Tibial nerve (tissue), 4 donors: ENCODE results near the gene RAET1E. TPM values are rescaled to one million over a fixed set of nuclear protein-coding genes. Genes with fewer than 3 reads are reported as not detected.

Experiments
- DNase-seq, 2 donors: peaks; one replicate each; pipeline ENCODE4 v3.0.0-alpha.2; 2019; ENCODE audit warnings: low spot score in 2 of 2
- H3K27ac ChIP-seq, 4 donors: fragments of 200-600 bp; sonication (generic) in 3 of 4; one replicate each; pipeline ENCODE4 v1.5.1; 2017 to 2019; ENCODE audit warnings: mild to moderate bottlenecking in 1 of 4
- H3K27me3 ChIP-seq, 2 donors: fragments of 200-600 bp; sonication (generic) in 1 of 2; one replicate each; pipeline versions ENCODE4 v1.5.1 to v1.6.0; 2017 to 2019
- H3K36me3 ChIP-seq, 3 donors: fragments of 200-600 bp; sonication (generic); one replicate each; pipeline ENCODE4 v1.5.1; 2018 to 2019
- H3K4me1 ChIP-seq, 4 donors: fragments of 200-600 bp; sonication (generic) in 3 of 4; one replicate each; pipeline ENCODE4 v1.5.1; 2017 to 2019
- H3K4me3 ChIP-seq, 4 donors: fragments of 200-600 bp; sonication (generic) in 3 of 4; one replicate each; pipeline ENCODE4 v1.5.1; 2017 to 2019; ENCODE audit warnings: mild to moderate bottlenecking in 1 of 4, moderate library complexity in 1 of 4
- H3K9me3 ChIP-seq, 4 donors: fragments of 200-600 bp; sonication (generic) in 3 of 4; one replicate each; pipeline ENCODE4 v1.5.1; 2017 to 2019
- EP300 ChIP-seq, 2 donors: sonication (generic); formaldehyde crosslinking; IDR thresholded peaks; one replicate each; pipeline ENCODE4 v1.6.1; 2017; ENCODE audit warnings: antibody characterized with exemption in 2 of 2, mild to moderate bottlenecking in 1 of 2
- POLR2A ChIP-seq, 2 donors: fragments of 450-650 bp; IDR thresholded peaks; one replicate each; pipeline ENCODE4 v1.6.1; 2017; ENCODE audit warnings: antibody characterized with exemption in 2 of 2, mild to moderate bottlenecking in 2 of 2, moderate library complexity in 2 of 2
- WGBS, 2 donors: methylation state at CpG; one replicate each; pipeline ENCODE4 v1.1.5; 2018; 5-methylcytosine and 5-hydroxymethylcytosine counted together
- total RNA-seq, 4 donors: library from RNA; depleted of rRNA; stranded (reverse); fragments of >200 nt; gene quantifications; one replicate each; pipeline ENCODE4 v1.1.0, GENCODE V29; 2016
- TF ChIP-seq, protein P1 (sequence below), 5 experiments: fragments of 200-600 bp in 3 of 5; fragments of 450-650 bp in 2 of 5; sonication (generic) in 3 of 5; IDR thresholded peaks; one replicate each; pipeline ENCODE4 v1.5.1; 2016 to 2019; ENCODE audit warnings: antibody characterized with exemption in 5 of 5, mild to moderate bottlenecking in 3 of 5, moderate library complexity in 2 of 5

Gene RAET1E
- total RNA-seq, 4 donors from 2014 or later = 0.30 to 1.6 (median 0.44) TPM; not detected in 1

DNA sequence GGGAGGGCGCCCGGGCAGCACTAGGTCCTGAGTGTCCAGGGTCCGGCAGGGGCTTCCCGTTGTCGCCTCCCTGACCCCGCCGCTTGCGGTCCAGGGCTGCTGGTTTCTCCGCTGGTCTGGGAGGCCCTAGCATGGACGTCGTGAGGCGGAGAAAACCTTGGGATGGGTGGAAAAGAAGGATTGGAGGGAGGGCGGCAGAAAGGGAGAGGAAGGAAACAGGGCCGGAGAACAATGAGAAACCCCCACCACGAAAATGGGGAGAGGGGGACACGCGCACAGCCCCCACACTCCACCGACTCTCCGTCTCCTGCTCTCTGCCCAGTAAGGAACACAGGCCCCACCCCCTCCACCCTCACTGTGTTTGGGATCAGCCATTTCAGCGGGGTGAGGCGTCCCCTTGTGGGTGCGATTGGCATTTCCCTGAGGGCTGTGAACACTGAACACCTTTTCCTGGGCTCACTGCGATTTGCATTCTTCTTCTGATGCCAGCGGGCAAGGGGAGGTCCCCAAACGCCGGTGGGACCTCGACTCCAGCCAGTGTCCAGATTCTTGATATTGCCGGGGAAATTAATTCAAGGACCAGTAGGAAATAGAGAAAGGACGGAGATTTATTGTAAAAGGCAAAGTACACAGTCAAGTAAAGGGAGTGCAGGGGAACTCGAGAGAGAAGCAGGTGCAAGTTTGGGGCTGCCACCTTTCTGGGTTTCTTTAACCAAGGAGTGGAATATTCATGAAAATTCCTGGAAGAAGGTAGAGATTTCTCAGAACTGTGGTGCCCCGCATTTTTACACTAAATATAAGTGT, 28.3 kb upstream of the RAET1E start:
- peaks cover 0 to 80% of the 10 kb centered on the region in 2 donors for H3K27me3 ChIP-seq
- peak; percentile 85 to 96 for DNase-seq
- peaks cover 0 to 32% (median 13%) of the 10 kb centered on the region in 4 donors for H3K4me1 ChIP-seq
- H3K27ac ChIP-seq = peak overlapping the region in 2 of 4 donors; percentile 42 to 43
- TF ChIP-seq POLR2A (IDR thresholded peaks at IDR 0.05) = no peak
- TF ChIP-seq EP300 (IDR thresholded peaks at IDR 0.05) = no peak
- TF ChIP-seq, protein P1, sequence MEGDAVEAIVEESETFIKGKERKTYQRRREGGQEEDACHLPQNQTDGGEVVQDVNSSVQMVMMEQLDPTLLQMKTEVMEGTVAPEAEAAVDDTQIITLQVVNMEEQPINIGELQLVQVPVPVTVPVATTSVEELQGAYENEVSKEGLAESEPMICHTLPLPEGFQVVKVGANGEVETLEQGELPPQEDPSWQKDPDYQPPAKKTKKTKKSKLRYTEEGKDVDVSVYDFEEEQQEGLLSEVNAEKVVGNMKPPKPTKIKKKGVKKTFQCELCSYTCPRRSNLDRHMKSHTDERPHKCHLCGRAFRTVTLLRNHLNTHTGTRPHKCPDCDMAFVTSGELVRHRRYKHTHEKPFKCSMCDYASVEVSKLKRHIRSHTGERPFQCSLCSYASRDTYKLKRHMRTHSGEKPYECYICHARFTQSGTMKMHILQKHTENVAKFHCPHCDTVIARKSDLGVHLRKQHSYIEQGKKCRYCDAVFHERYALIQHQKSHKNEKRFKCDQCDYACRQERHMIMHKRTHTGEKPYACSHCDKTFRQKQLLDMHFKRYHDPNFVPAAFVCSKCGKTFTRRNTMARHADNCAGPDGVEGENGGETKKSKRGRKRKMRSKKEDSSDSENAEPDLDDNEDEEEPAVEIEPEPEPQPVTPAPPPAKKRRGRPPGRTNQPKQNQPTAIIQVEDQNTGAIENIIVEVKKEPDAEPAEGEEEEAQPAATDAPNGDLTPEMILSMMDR (IDR thresholded peaks at IDR 0.05) = peak; percentile 83 to 94 (median 93)
- WGBS, 2 donors = 3% methylated on average over 31 of the region's 31 CpGs
- H3K36me3 ChIP-seq = no peaks in the 10 kb centered on the region
- H3K9me3 ChIP-seq = no peaks in the 10 kb centered on the region
- peak overlapping the region; percentile 31 to 53 (median 48) for H3K4me3 ChIP-seq

DNA sequence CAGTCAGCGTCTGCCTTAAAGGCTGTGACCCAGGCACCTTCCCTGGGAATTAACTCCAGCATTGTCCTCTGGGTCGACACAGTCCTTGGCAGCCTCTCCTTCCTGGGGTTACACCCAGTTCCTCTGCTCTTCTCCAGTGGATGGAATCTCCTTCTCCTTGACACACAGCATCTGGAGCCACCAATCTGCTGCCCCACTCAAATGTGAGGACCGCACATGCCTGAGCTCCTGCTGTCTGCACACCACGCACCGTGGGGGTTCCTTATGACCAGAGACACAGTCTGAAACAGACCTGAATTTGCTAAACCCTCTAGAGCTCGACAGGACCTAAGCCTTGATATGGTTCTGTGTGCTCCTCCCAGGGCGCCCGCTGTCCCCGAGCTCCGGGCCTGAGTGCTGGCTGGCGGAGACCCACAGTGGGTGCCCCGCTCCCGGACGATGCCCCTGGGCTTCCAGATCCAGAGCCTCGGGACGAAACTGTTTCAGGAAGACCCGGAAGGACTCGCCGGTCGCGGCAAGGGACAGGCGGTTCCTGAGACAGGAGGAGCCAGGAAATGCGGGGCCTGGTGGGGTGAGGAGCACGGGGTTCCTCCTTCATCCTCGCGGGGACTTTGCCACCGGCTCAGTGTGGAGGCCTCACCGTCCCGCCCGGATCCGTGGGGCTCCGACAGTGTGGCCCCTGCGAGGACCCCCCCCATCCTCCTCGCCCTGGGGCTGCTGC, 27.5 kb upstream of the RAET1E start:
- WGBS, 2 donors = 27 to 40% methylated on average over 5 to 22 of the region's 34 CpGs
- DNase-seq = no peak
- Histone ChIP-seq H3K36me3 (no peaks in the 10 kb centered on the region), H3K4me1 (peaks cover 0 to 32% (median 13%) of the 10 kb centered on the region in 4 donors), H3K27me3 (peaks cover 0 to 75% of the 10 kb centered on the region in 2 donors), H3K27ac (peak overlapping the region in 2 of 4 donors; percentile 42 to 43), H3K9me3 (no peaks in the 10 kb centered on the region), H3K4me3 (peak overlapping the region; percentile 31 to 53 (median 48))
- TF ChIP-seq EP300 (IDR thresholded peaks at IDR 0.05) (no peak), POLR2A (IDR thresholded peaks at IDR 0.05) (no peak)
- TF ChIP-seq, protein P1 (IDR thresholded peaks at IDR 0.05) = no peak

DNA sequence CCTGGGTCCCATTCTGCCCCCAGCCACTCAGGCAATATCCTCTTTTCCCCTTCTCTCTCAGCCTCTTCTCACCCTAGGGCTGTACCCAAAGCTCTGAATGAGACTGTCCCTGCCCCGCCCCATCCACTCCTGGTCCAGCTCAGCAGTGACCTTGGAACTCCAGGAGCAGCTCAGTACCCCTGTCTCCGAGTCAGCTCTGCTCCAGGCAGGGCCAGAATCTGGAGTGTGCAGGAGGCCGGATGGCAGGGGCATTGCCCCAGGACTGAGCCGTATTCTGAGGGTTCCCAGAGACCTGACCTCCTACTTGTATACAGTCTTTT, 27.0 kb upstream of the RAET1E start:
- Histone ChIP-seq H3K9me3 (no peaks in the 10 kb centered on the region), H3K4me3 (no peak overlapping the region), H3K27me3 (peaks cover 0 to 70% of the 10 kb centered on the region in 2 donors), H3K36me3 (no peaks in the 10 kb centered on the region), H3K4me1 (peaks cover 0 to 32% (median 13%) of the 10 kb centered on the region in 4 donors), H3K27ac (no peak overlapping the region)
- DNase-seq = no peak
- TF ChIP-seq, protein P1 (IDR thresholded peaks at IDR 0.05) = no peak
- TF ChIP-seq POLR2A (IDR thresholded peaks at IDR 0.05) (no peak), EP300 (IDR thresholded peaks at IDR 0.05) (no peak)
- WGBS, 2 donors = 87 to 97% methylated on average over 4 of the region's 4 CpGs

DNA sequence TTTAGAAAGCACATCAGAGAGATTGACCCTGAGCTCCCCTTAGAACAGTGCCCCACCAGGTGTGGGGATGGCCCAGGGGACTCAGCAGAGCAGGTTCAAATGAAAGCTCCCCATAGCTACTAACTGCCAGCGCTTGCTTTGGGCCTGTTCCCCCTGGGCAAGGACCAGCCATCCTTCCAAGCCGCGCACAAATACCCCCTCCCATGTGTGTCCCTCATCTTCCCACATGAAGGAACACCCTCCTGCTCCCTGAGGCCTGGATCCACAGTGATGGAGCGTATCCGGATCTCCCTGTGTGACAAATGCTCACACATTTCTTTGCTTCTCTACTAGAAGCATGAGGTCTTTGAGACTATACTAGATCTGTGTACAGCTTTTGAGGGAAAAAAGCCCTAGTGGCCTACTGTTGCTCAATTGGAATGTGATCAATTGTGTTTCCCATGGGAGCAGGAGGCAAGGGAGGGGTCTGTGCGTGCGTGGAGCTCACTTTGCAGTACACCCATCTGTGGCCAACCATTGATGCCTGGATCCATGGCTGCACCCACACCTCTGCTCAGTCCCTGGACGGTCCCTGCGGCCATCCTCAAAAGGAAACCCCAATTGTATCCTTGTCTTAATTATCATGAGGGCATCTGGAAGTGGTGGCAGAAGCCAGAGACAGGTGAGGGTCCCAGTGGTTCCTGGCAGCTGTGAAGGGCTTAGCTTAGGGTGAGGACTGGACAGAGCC, 26.5 kb upstream of the RAET1E start:
- 74 to 92% methylated on average over 9 of the region's 9 CpGs for WGBS, 2 donors
- H3K36me3 ChIP-seq = no peaks in the 10 kb centered on the region
- no peaks in the 10 kb centered on the region for H3K9me3 ChIP-seq
- TF ChIP-seq, protein P1 (IDR thresholded peaks at IDR 0.05) = no peak
- no peak for TF ChIP-seq POLR2A (IDR thresholded peaks at IDR 0.05)
- no peak for TF ChIP-seq EP300 (IDR thresholded peaks at IDR 0.05)
- peaks cover 0 to 64% of the 10 kb centered on the region in 2 donors for H3K27me3 ChIP-seq
- no peak overlapping the region for H3K4me3 ChIP-seq
- DNase-seq = no peak
- H3K4me1 ChIP-seq = peaks cover 0 to 32% (median 13%) of the 10 kb centered on the region in 4 donors
- no peak overlapping the region for H3K27ac ChIP-seq
